ENCODE data around the gene ACACA. TPM values are rescaled to one million over a fixed set of nuclear protein-coding genes. Genes with fewer than 3 reads are reported as not detected.

Gene ACACA
- total and polyA plus RNA-seq, 2 donors (not counting 1 experiment from before 2014, with no cell fraction given) = 4.8 to 26.2 TPM

- intact Hi-C loops (cut with micrococcal nuclease) = no loop called here
- no peak overlapping the region for H2AFZ ChIP-seq (ENCODE audit: insufficient read depth, low read depth, low read length, poor library complexity, severe bottlenecking)
- DNase-seq (no peak), ATAC-seq (ENCODE audit: low read depth) (no peak)
- ChIA-PET POLR2A (no interaction called here), CTCF (interaction anchor here (3.2 kb wide), 1 partner anchor 423 kb away, joined by 15 read pairs; no protein-coding TSS in a partner anchor)
- no peak overlapping the region for H3K9ac ChIP-seq (ENCODE audit: low read length)
- H3K79me2 ChIP-seq (ENCODE audit: control insufficient read depth, insufficient read depth, low read length) = peaks cover 11% of the 10 kb centered on the region
- H4K20me1 ChIP-seq (ENCODE audit: control insufficient read depth, insufficient read depth, low read length, poor library complexity, severe bottlenecking) = peaks cover 15% of the 10 kb centered on the region
- no peak overlapping the region for H3K4me2 ChIP-seq (replicated peaks; ENCODE audit: low read depth, low read length, poor library complexity, severe bottlenecking)
- no peak overlapping the region for H3K27ac ChIP-seq (ENCODE audit: low read length in 2 of 2)
- H3K27me3 Mint-ChIP-seq = no peaks in the 10 kb centered on the region
- no peaks in the 10 kb centered on the region for H3K9me3 Mint-ChIP-seq (ENCODE audit: insufficient read depth)
- peaks cover 3% of the 10 kb centered on the region for H3K4me1 Mint-ChIP-seq
- no peak overlapping the region for H3K4me3 ChIP-seq (ENCODE audit: control extremely low read depth in 1 of 5, extremely low read depth in 1 of 5, insufficient read depth in 1 of 5, low read depth in 2 of 5, low read length in 4 of 5)
- peaks cover 2 to 50% of the 10 kb centered on the region in 2 experiments for H3K36me3 ChIP-seq (replicated peaks in 1 of 2; ENCODE audit: control extremely low read depth in 1 of 2, control insufficient read depth in 1 of 2, extremely low read depth in 1 of 2, insufficient read depth in 2 of 2, low read length in 1 of 2)
- H3K4me3 Mint-ChIP-seq = no peak overlapping the region
- TF ChIP-seq CTCF (IDR thresholded peaks at IDR 0.05) = no peak
- TF ChIP-seq EZH2 (IDR thresholded peaks at IDR 0.05; ENCODE audit: borderline replicate concordance, insufficient read depth, low read depth, low read length, poor library complexity, severe bottlenecking) = no peak
- H3K27ac Mint-ChIP-seq = no peak overlapping the region
- H3K27me3 ChIP-seq (replicated peaks in 1 of 4; ENCODE audit: control extremely low read depth in 1 of 4, control insufficient read depth in 3 of 4, insufficient read depth in 4 of 4, low read length in 3 of 4) = no peaks in the 10 kb centered on the region
- H3K4me1 ChIP-seq (ENCODE audit: control insufficient read depth in 2 of 2, insufficient read depth in 2 of 2, low read length in 2 of 2) = no peaks in the 10 kb centered on the region
- no peaks in the 10 kb centered on the region for H3K9me3 ChIP-seq (ENCODE audit: control extremely low read depth in 1 of 3, control insufficient read depth in 2 of 3, insufficient read depth in 1 of 3, low read length in 2 of 3)
- WGBS (ENCODE audit: insufficient coverage) = 100% methylated on average over 2 of the region's 5 CpGs
Observed at GRCh38 chr17:37051381-37051780, 355.3 kb downstream of the ACACA start.

GRCh38 chr17:37050920-37051319, 355.7 kb downstream of the ACACA start:
- no peak overlapping the region for H3K9ac ChIP-seq (ENCODE audit: low read length)
- H3K27ac ChIP-seq (ENCODE audit: low read length in 2 of 2) = no peak overlapping the region
- no peak for DNase-seq
- no peaks in the 10 kb centered on the region for H3K27me3 Mint-ChIP-seq
- peaks cover 11% of the 10 kb centered on the region for H3K79me2 ChIP-seq (ENCODE audit: control insufficient read depth, insufficient read depth, low read length)
- no peaks in the 10 kb centered on the region for H3K27me3 ChIP-seq (replicated peaks in 1 of 4; ENCODE audit: control extremely low read depth in 1 of 4, control insufficient read depth in 3 of 4, insufficient read depth in 4 of 4, low read length in 3 of 4)
- H4K20me1 ChIP-seq (ENCODE audit: control insufficient read depth, insufficient read depth, low read length, poor library complexity, severe bottlenecking) = peaks cover 15% of the 10 kb centered on the region
- H3K4me1 Mint-ChIP-seq = peaks cover 3% of the 10 kb centered on the region
- ATAC-seq (ENCODE audit: low read depth) = no peak
- CTCF ChIA-PET = interaction anchor here (3.2 kb wide), 1 partner anchor 422 kb away, joined by 15 read pairs; no protein-coding TSS in a partner anchor
- H3K4me3 Mint-ChIP-seq = no peak overlapping the region
- H3K9me3 Mint-ChIP-seq (ENCODE audit: insufficient read depth) = no peaks in the 10 kb centered on the region
- no peak overlapping the region for H3K27ac Mint-ChIP-seq
- intact Hi-C loops (cut with micrococcal nuclease) = no loop called here
- no peak overlapping the region for H3K4me2 ChIP-seq (replicated peaks; ENCODE audit: low read depth, low read length, poor library complexity, severe bottlenecking)
- 100% methylated on average over 5 of the region's 5 CpGs for WGBS (ENCODE audit: insufficient coverage)
- peaks cover 2 to 46% of the 10 kb centered on the region in 2 experiments for H3K36me3 ChIP-seq (replicated peaks in 1 of 2; ENCODE audit: control extremely low read depth in 1 of 2, control insufficient read depth in 1 of 2, extremely low read depth in 1 of 2, insufficient read depth in 2 of 2, low read length in 1 of 2)
- TF ChIP-seq EZH2 (IDR thresholded peaks at IDR 0.05; ENCODE audit: borderline replicate concordance, insufficient read depth, low read depth, low read length, poor library complexity, severe bottlenecking) = no peak
- TF ChIP-seq CTCF (IDR thresholded peaks at IDR 0.05) = no peak
- POLR2A ChIA-PET = no interaction called here
- H3K4me3 ChIP-seq (ENCODE audit: control extremely low read depth in 1 of 5, extremely low read depth in 1 of 5, insufficient read depth in 1 of 5, low read depth in 2 of 5, low read length in 4 of 5) = no peak overlapping the region
- no peaks in the 10 kb centered on the region for H3K4me1 ChIP-seq (ENCODE audit: control insufficient read depth in 2 of 2, insufficient read depth in 2 of 2, low read length in 2 of 2)
- H3K9me3 ChIP-seq (ENCODE audit: control extremely low read depth in 1 of 3, control insufficient read depth in 2 of 3, insufficient read depth in 1 of 3, low read length in 2 of 3) = no peaks in the 10 kb centered on the region
- H2AFZ ChIP-seq (ENCODE audit: insufficient read depth, low read depth, low read length, poor library complexity, severe bottlenecking) = no peak overlapping the region

Measured in B cell (primary cell).